SK-N-SH treated with all-trans-retinoic acid at 6 μM for 48 hours (cell line): ENCODE measurements around the gene ZNF384.

Source experiments
- ATAC-seq: fragments of 200-7000 bp; cut with Tn5 transposase; 3 replicates; pipeline ENCODE4 v1.9.1; 2020; ENCODE audit warnings: mild to moderate bottlenecking, moderate library complexity
- ARNTL ChIP-seq: fragments of 450-650 bp; formaldehyde crosslinking; IDR thresholded peaks from 2 replicates; pipeline ENCODE4 v1.5.0; 2020; ENCODE audit warnings: low read depth, mild to moderate bottlenecking, moderate library complexity, borderline replicate concordance
- BACH2 ChIP-seq: fragments of 250-450 bp; sonication (Bioruptor Pico); IDR thresholded peaks from 2 replicates; pipeline ENCODE4 v1.9.0; 2021; ENCODE audit warnings: mild to moderate bottlenecking, borderline replicate concordance
- CREB5 ChIP-seq: fragments of 250-450 bp; sonication (Bioruptor Pico); IDR thresholded peaks from 2 replicates; pipeline ENCODE4 v1.5.1; 2020; ENCODE audit warnings: low read depth, mild to moderate bottlenecking, moderate library complexity
- CSDC2 ChIP-seq: fragments of 250-450 bp; sonication (Bioruptor Pico); IDR thresholded peaks from 2 replicates; pipeline ENCODE4 v1.5.0; 2020; ENCODE audit warnings: mild to moderate bottlenecking, moderate library complexity
- CSRNP3 ChIP-seq: fragments of 250-450 bp; sonication (Bioruptor Pico); IDR thresholded peaks from 2 replicates; pipeline ENCODE4 v1.5.1; 2021; ENCODE audit warnings: mild to moderate bottlenecking, moderate library complexity
- GLIS3 ChIP-seq: fragments of 250-450 bp; sonication (Bioruptor Pico); IDR thresholded peaks from 2 replicates; pipeline ENCODE4 v1.5.0; 2020; ENCODE audit warnings: mild to moderate bottlenecking, moderate library complexity
- ISL1 ChIP-seq: fragments of 250-450 bp; sonication (Bioruptor Pico); IDR thresholded peaks from 2 replicates; pipeline ENCODE4 v2.1.2; 2022; ENCODE audit warnings: mild to moderate bottlenecking, moderate library complexity
- OSR1 ChIP-seq: fragments of 250-450 bp; sonication (Bioruptor Pico); IDR thresholded peaks from 2 replicates; pipeline ENCODE4 v1.8.0; 2022; ENCODE audit warnings: moderate library complexity, mild to moderate bottlenecking, inconsistent platforms
- PATZ1 ChIP-seq: fragments of 250-450 bp; sonication (Bioruptor Pico); IDR thresholded peaks from 2 replicates; pipeline ENCODE4 v1.8.0; 2020; ENCODE audit warnings: mild to moderate bottlenecking, moderate library complexity, borderline replicate concordance
- PPARA ChIP-seq: fragments of 250-450 bp; sonication (Bioruptor Pico); IDR thresholded peaks from 2 replicates; pipeline ENCODE4 v1.5.0; 2020; ENCODE audit warnings: mild to moderate bottlenecking, borderline replicate concordance
- SNAI2 ChIP-seq: fragments of 250-450 bp; sonication (Bioruptor Pico); IDR thresholded peaks from 2 replicates; pipeline ENCODE4 v1.5.0; 2020; ENCODE audit warnings: mild to moderate bottlenecking, moderate library complexity
- TCF4 ChIP-seq: fragments of 250-450 bp; sonication (Bioruptor Pico); IDR thresholded peaks from 2 replicates; pipeline ENCODE4 v1.8.0; 2021; ENCODE audit warnings: mild to moderate bottlenecking, moderate library complexity, borderline replicate concordance
- TSHZ2 ChIP-seq: fragments of 250-450 bp; sonication (Bioruptor Pico); IDR thresholded peaks from 2 replicates; pipeline ENCODE4 v1.5.0; 2020; ENCODE audit warnings: mild to moderate bottlenecking, moderate library complexity
- ZC3H10 ChIP-seq: fragments of 250-450 bp; sonication (Bioruptor Pico); IDR thresholded peaks from 2 replicates; pipeline ENCODE4 v1.5.1; 2021; ENCODE audit warnings: mild to moderate bottlenecking, moderate library complexity
- ZFP3 ChIP-seq: fragments of 250-450 bp; sonication (Bioruptor Pico); IDR thresholded peaks from 2 replicates; pipeline ENCODE4 v1.5.0; 2020; ENCODE audit warnings: mild to moderate bottlenecking, moderate library complexity
- ZFP30 ChIP-seq: fragments of 450-650 bp; formaldehyde crosslinking; IDR thresholded peaks from 2 replicates; pipeline ENCODE4 v1.5.0; 2022; ENCODE audit warnings: mild to moderate bottlenecking, moderate library complexity
- ZNF565 ChIP-seq: fragments of 450-650 bp; formaldehyde crosslinking; conservative IDR thresholded peaks from 2 replicates; pipeline ENCODE4 v1.5.0; 2020; ENCODE audit warnings: low read depth, mild to moderate bottlenecking, moderate library complexity
- ZNF8 ChIP-seq: fragments of 450-650 bp; formaldehyde crosslinking; IDR thresholded peaks from 2 replicates; pipeline ENCODE4 v1.5.0; 2020; ENCODE audit warnings: mild to moderate bottlenecking, moderate library complexity

Gene ZNF384

GRCh38 chr12:6630736-6631135 is 58.4 kb downstream of the ZNF384 start:
- no peak for ATAC-seq
- TF ChIP-seq TCF4 (CRISPR knock-in tag) (peak; percentile 61; the same call in 1 of the 2 replicates), CSRNP3 (no peak), PATZ1 (CRISPR knock-in tag) (no peak)

GRCh38 chr12:6627616-6628015 is 61.6 kb downstream of the ZNF384 start:
- TF ChIP-seq SNAI2 (no peak), ZNF565 (CRISPR knock-in tag) (no peak), CSRNP3 (no peak), TCF4 (CRISPR knock-in tag) (no peak), BACH2 (CRISPR knock-in tag) (no peak), CREB5 (no peak), CSDC2 (CRISPR knock-in tag) (no peak), PPARA (CRISPR knock-in tag) (no peak), PATZ1 (CRISPR knock-in tag) (no peak), ZC3H10 (CRISPR knock-in tag) (no peak), GLIS3 (CRISPR knock-in tag) (no peak), ZFP30 (CRISPR knock-in tag) (no peak), ZFP3 (CRISPR knock-in tag) (no peak), ARNTL (no peak)
- no peak for ATAC-seq

GRCh38 chr12:6626654-6627283 is 62.4 kb downstream of the ZNF384 start:
- TF ChIP-seq OSR1 (CRISPR knock-in tag) (no peak), CREB5 (no peak), ZNF8 (no peak)
- ATAC-seq: no peak

GRCh38 chr12:6620885-6621274 is 68.3 kb downstream of the ZNF384 start:
- no peak for ATAC-seq
- TF ChIP-seq TSHZ2 (CRISPR knock-in tag): no peak
- TF ChIP-seq ZFP30 (CRISPR knock-in tag): no peak
- TF ChIP-seq ZFP3 (CRISPR knock-in tag): no peak
- TF ChIP-seq ISL1 (CRISPR knock-in tag): no peak
- no peak for TF ChIP-seq SNAI2
- TF ChIP-seq CREB5: no peak
